ENCODE data around the gene WDFY4.

The WDFY4 gene

GRCh38 chr10:48750991-48751390 lies 66.3 kb downstream of the WDFY4 start:
- Histone ChIP-seq H3K36me3 (ENCODE audit: control insufficient read depth in 1 of 2, insufficient read depth in 2 of 2, low read depth in 1 of 2, low read length in 2 of 2) (no peaks in the 10 kb centered on the region), H2AK5ac (ENCODE audit: low read length, severe bottlenecking) (no peak overlapping the region), H2BK120ac (ENCODE audit: low read depth, low read length) (no peak overlapping the region), H3K79me1 (replicated peaks; ENCODE audit: low read length, poor library complexity, severe bottlenecking) (no peaks in the 10 kb centered on the region), H3K27me3 (ENCODE audit: control insufficient read depth in 1 of 2, insufficient read depth in 1 of 2, low read length in 2 of 2) (peaks cover 8 to 13% of the 10 kb centered on the region in 2 experiments), H3K4me3 (ENCODE audit: insufficient read depth in 1 of 2, low read depth in 1 of 2, low read length in 2 of 2) (no peak overlapping the region), H2BK15ac (ENCODE audit: low read depth, poor library complexity, severe bottlenecking) (no peak overlapping the region), H3K9ac (ENCODE audit: low read length) (no peak overlapping the region), H3K4ac (ENCODE audit: low read depth in 1 of 2, low read length in 2 of 2) (no peak overlapping the region), H2BK12ac (ENCODE audit: low read length in 2 of 2) (no peak overlapping the region), H2BK5ac (ENCODE audit: low read depth, low read length, poor library complexity, severe bottlenecking) (no peak overlapping the region), H4K91ac (ENCODE audit: low read length) (no peak overlapping the region), H3K23ac (ENCODE audit: low read length in 2 of 2) (peak overlapping the region in 1 of 2 experiments; percentile 64), H2AFZ (ENCODE audit: low read depth, low read length) (no peak overlapping the region), H4K8ac (ENCODE audit: low read length) (no peak overlapping the region), H3K4me1 (ENCODE audit: control insufficient read depth, insufficient read depth, low read depth, low read length) (no peaks in the 10 kb centered on the region), H3K9me3 (ENCODE audit: control insufficient read depth, low read length) (no peaks in the 10 kb centered on the region), H3K14ac (ENCODE audit: low read length in 2 of 2) (no peak overlapping the region), H3K27ac (ENCODE audit: low read length, poor library complexity, severe bottlenecking) (no peak overlapping the region), H3K18ac (ENCODE audit: low read depth in 1 of 2, low read length in 2 of 2) (no peak overlapping the region), H3K4me2 (ENCODE audit: low read length, poor library complexity, severe bottlenecking) (no peak overlapping the region)
- no peak for DNase-seq
- WGBS: 81% methylated on average over 5 of the region's 5 CpGs

- H3K14ac ChIP-seq (ENCODE audit: low read length in 2 of 2): no peak overlapping the region
- no peak overlapping the region for H3K23ac ChIP-seq (ENCODE audit: low read length in 2 of 2)
- no peak overlapping the region for H3K4ac ChIP-seq (ENCODE audit: low read depth in 1 of 2, low read length in 2 of 2)
- no peak overlapping the region for H2BK5ac ChIP-seq (ENCODE audit: low read depth, low read length, poor library complexity, severe bottlenecking)
- H2AK5ac ChIP-seq (ENCODE audit: low read length, severe bottlenecking): no peak overlapping the region
- WGBS: 66% methylated on average over 5 of the region's 5 CpGs
- H2BK15ac ChIP-seq (ENCODE audit: low read depth, poor library complexity, severe bottlenecking): no peak overlapping the region
- H3K79me1 ChIP-seq (replicated peaks; ENCODE audit: low read length, poor library complexity, severe bottlenecking): no peaks in the 10 kb centered on the region
- no peak overlapping the region for H4K8ac ChIP-seq (ENCODE audit: low read length)
- no peaks in the 10 kb centered on the region for H3K4me1 ChIP-seq (ENCODE audit: control insufficient read depth, insufficient read depth, low read depth, low read length)
- DNase-seq: no peak
- H3K4me3 ChIP-seq (ENCODE audit: insufficient read depth in 1 of 2, low read depth in 1 of 2, low read length in 2 of 2): no peak overlapping the region
- no peak overlapping the region for H2AFZ ChIP-seq (ENCODE audit: low read depth, low read length)
- no peak overlapping the region for H2BK12ac ChIP-seq (ENCODE audit: low read length in 2 of 2)
- peaks cover 8 to 13% of the 10 kb centered on the region in 2 experiments for H3K27me3 ChIP-seq (ENCODE audit: control insufficient read depth in 1 of 2, insufficient read depth in 1 of 2, low read length in 2 of 2)
- H3K9ac ChIP-seq (ENCODE audit: low read length): no peak overlapping the region
- no peak overlapping the region for H3K18ac ChIP-seq (ENCODE audit: low read depth in 1 of 2, low read length in 2 of 2)
- no peaks in the 10 kb centered on the region for H3K9me3 ChIP-seq (ENCODE audit: control insufficient read depth, low read length)
- H3K36me3 ChIP-seq (ENCODE audit: control insufficient read depth in 1 of 2, insufficient read depth in 2 of 2, low read depth in 1 of 2, low read length in 2 of 2): no peaks in the 10 kb centered on the region
- H2BK120ac ChIP-seq (ENCODE audit: low read depth, low read length): no peak overlapping the region
- H4K91ac ChIP-seq (ENCODE audit: low read length): no peak overlapping the region
- no peak overlapping the region for H3K27ac ChIP-seq (ENCODE audit: low read length, poor library complexity, severe bottlenecking)
- no peak overlapping the region for H3K4me2 ChIP-seq (ENCODE audit: low read length, poor library complexity, severe bottlenecking)
These were observed 67.1 kb downstream of the WDFY4 start for GRCh38 chr10:48751730-48752129.

- WGBS: no CpG with 5 or more reads among the region's 3 CpGs
These were observed 73.7 kb downstream of the WDFY4 start for GRCh38 chr10:48758411-48758810.

GRCh38 chr10:48759113-48759901 lies 74.6 kb downstream of the WDFY4 start:
- no peak overlapping the region for H3K23ac ChIP-seq (ENCODE audit: low read length in 2 of 2)
- H3K4ac ChIP-seq (ENCODE audit: low read depth in 1 of 2, low read length in 2 of 2): no peak overlapping the region
- no peak overlapping the region for H2BK5ac ChIP-seq (ENCODE audit: low read depth, low read length, poor library complexity, severe bottlenecking)
- H2AFZ ChIP-seq (ENCODE audit: low read depth, low read length): no peak overlapping the region
- no peak overlapping the region for H3K9ac ChIP-seq (ENCODE audit: low read length)
- no peaks in the 10 kb centered on the region for H3K79me1 ChIP-seq (replicated peaks; ENCODE audit: low read length, poor library complexity, severe bottlenecking)
- no peak overlapping the region for H4K91ac ChIP-seq (ENCODE audit: low read length)
- H3K36me3 ChIP-seq (ENCODE audit: control insufficient read depth in 1 of 2, insufficient read depth in 2 of 2, low read depth in 1 of 2, low read length in 2 of 2): no peaks in the 10 kb centered on the region
- no peak overlapping the region for H3K4me2 ChIP-seq (ENCODE audit: low read length, poor library complexity, severe bottlenecking)
- H2BK12ac ChIP-seq (ENCODE audit: low read length in 2 of 2): no peak overlapping the region
- H3K18ac ChIP-seq (ENCODE audit: low read depth in 1 of 2, low read length in 2 of 2): no peak overlapping the region
- no peak overlapping the region for H2BK120ac ChIP-seq (ENCODE audit: low read depth, low read length)
- no peak for DNase-seq
- no peak overlapping the region for H3K4me3 ChIP-seq (ENCODE audit: insufficient read depth in 1 of 2, low read depth in 1 of 2, low read length in 2 of 2)
- no peak overlapping the region for H2AK5ac ChIP-seq (ENCODE audit: low read length, severe bottlenecking)
- H3K9me3 ChIP-seq (ENCODE audit: control insufficient read depth, low read length): no peaks in the 10 kb centered on the region
- H3K27ac ChIP-seq (ENCODE audit: low read length, poor library complexity, severe bottlenecking): no peak overlapping the region
- peaks cover 15 to 50% of the 10 kb centered on the region in 2 experiments for H3K27me3 ChIP-seq (ENCODE audit: control insufficient read depth in 1 of 2, insufficient read depth in 1 of 2, low read length in 2 of 2)
- H4K8ac ChIP-seq (ENCODE audit: low read length): no peak overlapping the region
- 86% methylated on average over 4 of the region's 4 CpGs for WGBS
- H3K14ac ChIP-seq (ENCODE audit: low read length in 2 of 2): no peak overlapping the region
- H3K4me1 ChIP-seq (ENCODE audit: control insufficient read depth, insufficient read depth, low read depth, low read length): no peaks in the 10 kb centered on the region
- no peak overlapping the region for H2BK15ac ChIP-seq (ENCODE audit: low read depth, poor library complexity, severe bottlenecking)

More at GRCh38 chr10:48758411-48758810, 73.7 kb downstream of the WDFY4 start:
- Histone ChIP-seq H2AK5ac (ENCODE audit: low read length, severe bottlenecking) (no peak overlapping the region), H2BK5ac (ENCODE audit: low read depth, low read length, poor library complexity, severe bottlenecking) (no peak overlapping the region), H3K4me1 (ENCODE audit: control insufficient read depth, insufficient read depth, low read depth, low read length) (no peaks in the 10 kb centered on the region), H3K4me3 (ENCODE audit: insufficient read depth in 1 of 2, low read depth in 1 of 2, low read length in 2 of 2) (no peak overlapping the region), H3K9me3 (ENCODE audit: control insufficient read depth, low read length) (no peaks in the 10 kb centered on the region), H3K14ac (ENCODE audit: low read length in 2 of 2) (no peak overlapping the region), H2BK120ac (ENCODE audit: low read depth, low read length) (no peak overlapping the region), H4K8ac (ENCODE audit: low read length) (no peak overlapping the region), H2BK12ac (ENCODE audit: low read length in 2 of 2) (no peak overlapping the region), H3K4ac (ENCODE audit: low read depth in 1 of 2, low read length in 2 of 2) (no peak overlapping the region), H3K4me2 (ENCODE audit: low read length, poor library complexity, severe bottlenecking) (no peak overlapping the region), H3K9ac (ENCODE audit: low read length) (no peak overlapping the region), H2BK15ac (ENCODE audit: low read depth, poor library complexity, severe bottlenecking) (no peak overlapping the region), H3K23ac (ENCODE audit: low read length in 2 of 2) (no peak overlapping the region), H3K79me1 (replicated peaks; ENCODE audit: low read length, poor library complexity, severe bottlenecking) (no peaks in the 10 kb centered on the region), H3K36me3 (ENCODE audit: control insufficient read depth in 1 of 2, insufficient read depth in 2 of 2, low read depth in 1 of 2, low read length in 2 of 2) (no peaks in the 10 kb centered on the region), H3K27me3 (ENCODE audit: control insufficient read depth in 1 of 2, insufficient read depth in 1 of 2, low read length in 2 of 2) (peaks cover 15 to 42% of the 10 kb centered on the region in 2 experiments), H3K18ac (ENCODE audit: low read depth in 1 of 2, low read length in 2 of 2) (no peak overlapping the region), H3K27ac (ENCODE audit: low read length, poor library complexity, severe bottlenecking) (no peak overlapping the region), H4K91ac (ENCODE audit: low read length) (no peak overlapping the region), H2AFZ (ENCODE audit: low read depth, low read length) (no peak overlapping the region)
- no peak for DNase-seq
